ENCODE results near the gene FBN2. TPM values are rescaled to one million over a fixed set of nuclear protein-coding genes. Genes with fewer than 3 reads are reported as not detected.
A peak's percentile ranks its signal among the peaks of the same experiment; 100 is the strongest.

The FBN2 gene
- total RNA-seq, result under 1 TPM; 0.02 to 0.46 (median 0.13) TPM
- polyA plus RNA-seq, result under 1 TPM in 2 of 3 donors, not detected in 1; under 0.01 to 0.03 TPM
- long read RNA-seq, donor 1, result 0 reads
- long read RNA-seq, donor 2, result 0 reads

- intact Hi-C loops (cut with DNase I), result no loop called here
- Histone ChIP-seq H3K36me3 (ENCODE audit: insufficient read depth in 1 of 2, low read depth in 1 of 2) (no peaks in the 10 kb centered on the region), H3K9me3 (no peaks in the 10 kb centered on the region), H3K27me3 (ENCODE audit: insufficient read depth in 3 of 3, low read length in 2 of 3) (peaks cover 0 to 49% (median 20%) of the 10 kb centered on the region in 3 donors), H3K4me1 (peaks cover 12% of the 10 kb centered on the region), H3K4me3 (peak within 1 kb of the TSS; percentile 72), H3K27ac (no peak within 1 kb of the TSS)
- no peak for DNase-seq
- no peak for ATAC-seq
- WGBS, 3 donors, result 1 to 2% (median 1%) methylated on average over 19 to 26 of the region's 26 CpGs
- TF ChIP-seq, protein P1, sequence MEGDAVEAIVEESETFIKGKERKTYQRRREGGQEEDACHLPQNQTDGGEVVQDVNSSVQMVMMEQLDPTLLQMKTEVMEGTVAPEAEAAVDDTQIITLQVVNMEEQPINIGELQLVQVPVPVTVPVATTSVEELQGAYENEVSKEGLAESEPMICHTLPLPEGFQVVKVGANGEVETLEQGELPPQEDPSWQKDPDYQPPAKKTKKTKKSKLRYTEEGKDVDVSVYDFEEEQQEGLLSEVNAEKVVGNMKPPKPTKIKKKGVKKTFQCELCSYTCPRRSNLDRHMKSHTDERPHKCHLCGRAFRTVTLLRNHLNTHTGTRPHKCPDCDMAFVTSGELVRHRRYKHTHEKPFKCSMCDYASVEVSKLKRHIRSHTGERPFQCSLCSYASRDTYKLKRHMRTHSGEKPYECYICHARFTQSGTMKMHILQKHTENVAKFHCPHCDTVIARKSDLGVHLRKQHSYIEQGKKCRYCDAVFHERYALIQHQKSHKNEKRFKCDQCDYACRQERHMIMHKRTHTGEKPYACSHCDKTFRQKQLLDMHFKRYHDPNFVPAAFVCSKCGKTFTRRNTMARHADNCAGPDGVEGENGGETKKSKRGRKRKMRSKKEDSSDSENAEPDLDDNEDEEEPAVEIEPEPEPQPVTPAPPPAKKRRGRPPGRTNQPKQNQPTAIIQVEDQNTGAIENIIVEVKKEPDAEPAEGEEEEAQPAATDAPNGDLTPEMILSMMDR (IDR thresholded peaks at IDR 0.05), result no peak
Observed at GRCh38 chr5:128538000-128538249, at the start of gene FBN2. Gene FBN2 (minus strand): TSS chr5:128538245. CDS start chr5:128537603, 642 bp downstream.

- DNase-seq (no peak), ATAC-seq (no peak)
- Histone ChIP-seq H3K9me3 (no peaks in the 10 kb centered on the region), H3K4me1 (no peaks in the 10 kb centered on the region), H3K27ac (no peak overlapping the region), H3K4me3 (no peak overlapping the region), H3K27me3 (ENCODE audit: insufficient read depth in 3 of 3, low read length in 2 of 3) (peaks cover 0 to 3% (median 0%) of the 10 kb centered on the region in 3 donors), H3K36me3 (ENCODE audit: insufficient read depth in 1 of 2, low read depth in 1 of 2) (no peaks in the 10 kb centered on the region)
- intact Hi-C loops (cut with DNase I), result no loop called here
- TF ChIP-seq, protein P1 (IDR thresholded peaks at IDR 0.05), result no peak
- WGBS, 3 donors, result 55 to 76% (median 70%) methylated on average over 2 of the region's 2 CpGs
Observed at GRCh38 chr5:128587275-128587674, 49.2 kb upstream of the FBN2 start.

DNA sequence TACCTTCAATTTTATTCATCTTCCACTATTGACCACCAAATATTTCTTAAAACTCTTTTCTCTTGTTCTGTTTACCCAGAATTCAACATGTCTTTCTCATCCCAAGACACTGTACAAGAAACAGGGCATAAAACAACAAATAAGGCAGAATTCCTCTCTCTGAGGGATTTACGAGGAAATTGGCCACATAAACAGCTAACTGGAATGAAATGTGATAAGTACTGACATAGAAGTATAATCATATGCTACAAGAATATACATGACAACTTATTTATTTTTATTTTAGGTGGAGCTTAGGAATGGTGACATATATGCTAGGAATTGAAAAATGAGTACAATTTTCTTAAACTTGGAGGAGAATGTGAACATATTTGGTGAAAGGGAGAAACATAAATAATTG is 48.8 kb upstream of the FBN2 start:
- Histone ChIP-seq H3K4me1 (no peaks in the 10 kb centered on the region), H3K36me3 (ENCODE audit: insufficient read depth in 1 of 2, low read depth in 1 of 2) (no peaks in the 10 kb centered on the region), H3K27me3 (ENCODE audit: insufficient read depth in 3 of 3, low read length in 2 of 3) (no peaks in the 10 kb centered on the region), H3K9me3 (no peaks in the 10 kb centered on the region), H3K27ac (no peak overlapping the region), H3K4me3 (no peak overlapping the region)
- intact Hi-C loops (cut with DNase I), result no loop called here
- DNase-seq, result no peak
- 38 to 56% (median 46%) methylated on average over 1 of the region's 1 CpG for WGBS, 3 donors
- no peak for ATAC-seq
- TF ChIP-seq, protein P1 (IDR thresholded peaks at IDR 0.05), result no peak

- no peaks in the 10 kb centered on the region for H3K9me3 ChIP-seq
- TF ChIP-seq, protein P1 (IDR thresholded peaks at IDR 0.05), result no peak
- no peak overlapping the region for H3K4me3 ChIP-seq
- H3K4me1 ChIP-seq, result no peaks in the 10 kb centered on the region
- intact Hi-C loops (cut with DNase I), result no loop called here
- no peaks in the 10 kb centered on the region for H3K36me3 ChIP-seq (ENCODE audit: insufficient read depth in 1 of 2, low read depth in 1 of 2)
- ATAC-seq (no peak), DNase-seq (no peak)
- no peak overlapping the region for H3K27ac ChIP-seq
- peaks cover 0 to 3% (median 0%) of the 10 kb centered on the region in 3 donors for H3K27me3 ChIP-seq (ENCODE audit: insufficient read depth in 3 of 3, low read length in 2 of 3)
- WGBS, 3 donors, result 73 to 77% (median 75%) methylated on average over 4 of the region's 4 CpGs
Observed at GRCh38 chr5:128579639-128580038, 41.6 kb upstream of the FBN2 start.

GRCh38 chr5:128579093-128579492 is 41.0 kb upstream of the FBN2 start:
- DNase-seq (no peak), ATAC-seq (no peak)
- H3K4me3 ChIP-seq, result no peak overlapping the region
- no peaks in the 10 kb centered on the region for H3K9me3 ChIP-seq
- H3K36me3 ChIP-seq (ENCODE audit: insufficient read depth in 1 of 2, low read depth in 1 of 2), result no peaks in the 10 kb centered on the region
- TF ChIP-seq, protein P1 (IDR thresholded peaks at IDR 0.05), result no peak
- intact Hi-C loops (cut with DNase I), result no loop called here
- H3K27ac ChIP-seq, result no peak overlapping the region
- H3K27me3 ChIP-seq (ENCODE audit: insufficient read depth in 3 of 3, low read length in 2 of 3), result peaks cover 0 to 3% (median 0%) of the 10 kb centered on the region in 3 donors
- no peaks in the 10 kb centered on the region for H3K4me1 ChIP-seq
- 18 to 43% (median 27%) methylated on average over 3 of the region's 3 CpGs for WGBS, 3 donors

All from psoas muscle (tissue), 8 donors.